H1 (cell line): ENCODE results near the gene ARHGAP15. TPM values are rescaled to one million over a fixed set of nuclear protein-coding genes. Genes with fewer than 3 reads are reported as not detected.

Source experiments
- CTCF ChIA-PET: fragments of 300-600 bp; sonication (Branson Sonifier 250); formaldehyde crosslinking; loops from one replicate; lab custom pipeline; 2021; ENCODE audit not compliant: partially characterized antibody; lab: Charles Lee
- POLR2A ChIA-PET: fragments of 300-600 bp; sonication (Branson Sonifier 250); formaldehyde crosslinking; loops from one replicate; lab custom pipeline; 2021; ENCODE audit warnings: inconsistent platforms; ENCODE audit not compliant: partially characterized antibody; lab: Charles Lee
- DNase-seq, 2 experiments: peaks; one replicate each; pipeline versions ENCODE4 v3.0.0 to v3.0.0-alpha.2; 2010 to 2022; ENCODE audit warnings: low spot score in 2 of 2, low read depth in 1 of 2, mixed read lengths in 1 of 2
- FAIRE-seq: peaks from 2 replicates; lab custom pipeline; 2011; peaks lifted over from hg19 to GRCh38; lab: Jason Lieb, UNC
- H2AFZ ChIP-seq: 2 replicates; pipeline ENCODE4 v1.8.1; 2012; ENCODE audit warnings: low read length, inconsistent platforms
- H2AK5ac ChIP-seq: 2 replicates; pipeline ENCODE4 v1.6.1; 2013; ENCODE audit warnings: low read depth, low read length
- H2BK120ac ChIP-seq: replicated peaks from 2 replicates; pipeline ENCODE3; 2013; ENCODE audit warnings: low read depth, low read length, inconsistent platforms
- H2BK12ac ChIP-seq: 2 replicates; pipeline ENCODE4 v1.6.1; 2013; ENCODE audit warnings: low read depth, low read length
- H2BK15ac ChIP-seq: 2 replicates; pipeline ENCODE4 v1.6.1; 2013; ENCODE audit warnings: low read length
- H2BK20ac ChIP-seq: 2 replicates; pipeline ENCODE4 v1.6.1; 2013; ENCODE audit warnings: low read length
- H2BK5ac ChIP-seq: 2 replicates; pipeline ENCODE4 v1.6.1; 2013; ENCODE audit warnings: low read depth, low read length
- H3K14ac ChIP-seq: 2 replicates; pipeline ENCODE4 v1.6.1; 2013; ENCODE audit warnings: inconsistent platforms; ENCODE audit not compliant: insufficient read length
- H3K18ac ChIP-seq: 2 replicates; pipeline ENCODE4 v1.6.1; 2013; ENCODE audit warnings: low read length; ENCODE audit errors: extremely low read depth
- H3K23ac ChIP-seq: 2 replicates; pipeline ENCODE4 v1.6.1; 2013; ENCODE audit warnings: inconsistent platforms; ENCODE audit not compliant: insufficient read length
- H3K23me2 ChIP-seq: 2 replicates; pipeline ENCODE4 v1.6.1; 2013; ENCODE audit warnings: low read depth, low read length
- H3K27ac ChIP-seq: 2 replicates; pipeline ENCODE4 v1.6.1; 2011; ENCODE audit warnings: low read depth, low read length, inconsistent platforms
- H3K27me3 ChIP-seq, 4 experiments: replicated peaks in 1 of 4; 1 replicate in 1 of 4; 2 replicates in 3 of 4; pipeline versions ENCODE4 v1.6.1 to v1.8.1; 2011 to 2013; ENCODE audit warnings: low read length in 3 of 4, mild to moderate bottlenecking in 3 of 4, inconsistent platforms in 2 of 4, mixed read lengths in 2 of 4, moderate library complexity in 1 of 4; ENCODE audit not compliant: control insufficient read depth in 3 of 4, insufficient read depth in 3 of 4; ENCODE audit errors: extremely low read depth in 1 of 4
- H3K36me3 ChIP-seq, 4 experiments: 2 replicates each; pipeline versions ENCODE4 v1.6.1 to v1.8.1; 2011 to 2013; ENCODE audit warnings: mild to moderate bottlenecking in 4 of 4, low read length in 3 of 4, moderate library complexity in 2 of 4, control low read depth in 1 of 4, inconsistent platforms in 1 of 4; ENCODE audit not compliant: insufficient read depth in 4 of 4, control insufficient read depth in 2 of 4
- H3K4ac ChIP-seq: replicated peaks from 2 replicates; pipeline ENCODE3; 2013; ENCODE audit warnings: low read length, low read depth, mixed read lengths, inconsistent platforms; ENCODE audit not compliant: insufficient read length
- H3K4me1 ChIP-seq, 4 experiments: replicated peaks in 1 of 4; 1 replicate in 1 of 4; 2 replicates in 3 of 4; pipeline versions ENCODE4 v1.6.1 to v1.8.1; 2011 to 2013; ENCODE audit warnings: low read length in 3 of 4, inconsistent platforms in 2 of 4, mixed read lengths in 1 of 4; ENCODE audit not compliant: insufficient read depth in 4 of 4, control insufficient read depth in 3 of 4
- H3K4me2 ChIP-seq, 2 experiments: 2 replicates each; pipeline versions ENCODE4 v1.6.1 to v1.8.1; 2011 to 2013; ENCODE audit warnings: low read depth in 2 of 2, low read length in 2 of 2, control low read depth in 1 of 2, inconsistent platforms in 1 of 2, mild to moderate bottlenecking in 1 of 2; ENCODE audit not compliant: insufficient read depth in 1 of 2
- H3K4me3 ChIP-seq, 4 experiments: fragments of 200-600, 300-600 bp in 1 of 4; sonication (generic), shearing (Covaris generic), sonication (Bioruptor Twin) in 1 of 4; 2 replicates each; pipeline versions ENCODE4 v1.5.1 to v1.8.1; 2011 to 2016; ENCODE audit warnings: low read length in 4 of 4, low read depth in 3 of 4, control low read depth in 2 of 4, inconsistent platforms in 2 of 4, mild to moderate bottlenecking in 2 of 4, mixed read lengths in 1 of 4, moderate library complexity in 1 of 4; ENCODE audit not compliant: insufficient read depth in 2 of 4; ENCODE audit errors: extremely low read depth in 1 of 4
- H3K56ac ChIP-seq: replicated peaks from 2 replicates; pipeline ENCODE3; 2013; ENCODE audit warnings: low read depth, mild to moderate bottlenecking, mixed read lengths, low read length, inconsistent platforms; ENCODE audit not compliant: insufficient read length
- H3K79me1 ChIP-seq: 2 replicates; pipeline ENCODE4 v1.6.1; 2013; ENCODE audit warnings: low read depth, low read length, control low read depth
- H3K79me2 ChIP-seq, 2 experiments: 2 replicates each; pipeline versions ENCODE4 v1.6.1 to v1.8.1; 2012 to 2013; ENCODE audit warnings: low read length in 2 of 2, mild to moderate bottlenecking in 2 of 2, inconsistent platforms in 1 of 2; ENCODE audit not compliant: insufficient read depth in 2 of 2, control insufficient read depth in 1 of 2
- H3K9ac ChIP-seq, 4 experiments: replicated peaks in 1 of 4; 1 replicate in 1 of 4; 2 replicates in 3 of 4; pipeline versions ENCODE4 v1.6.1 to v1.8.1; 2011 to 2013; ENCODE audit warnings: low read depth in 3 of 4, low read length in 3 of 4, control low read depth in 2 of 4, mild to moderate bottlenecking in 2 of 4, moderate library complexity in 2 of 4, inconsistent platforms in 1 of 4; ENCODE audit errors: extremely low read depth in 1 of 4
- H3K9me3 ChIP-seq, 2 experiments: 2 replicates each; pipeline versions ENCODE4 v1.6.1 to v1.8.1; 2012 to 2013; ENCODE audit warnings: mild to moderate bottlenecking in 2 of 2, moderate library complexity in 2 of 2, control low read depth in 1 of 2, inconsistent platforms in 1 of 2, low read depth in 1 of 2, low read length in 1 of 2, mixed read lengths in 1 of 2; ENCODE audit not compliant: insufficient read depth in 2 of 2
- H4K20me1 ChIP-seq, 2 experiments: replicated peaks in 1 of 2; 2 replicates each; pipeline versions ENCODE3 to v1.8.1; 2011 to 2013; ENCODE audit warnings: inconsistent platforms in 2 of 2, low read length in 2 of 2, mild to moderate bottlenecking in 1 of 2; ENCODE audit not compliant: insufficient read depth in 2 of 2, control insufficient read depth in 1 of 2
- H4K5ac ChIP-seq: 2 replicates; pipeline ENCODE4 v1.6.1; 2013; ENCODE audit warnings: low read length, low read depth, mixed read lengths, inconsistent platforms; ENCODE audit not compliant: insufficient read length
- H4K8ac ChIP-seq: 2 replicates; pipeline ENCODE4 v1.8.0; 2013; ENCODE audit warnings: mild to moderate bottlenecking, moderate library complexity, low read length, inconsistent platforms; ENCODE audit not compliant: insufficient read depth; ENCODE audit errors: extremely low read depth
- H4K91ac ChIP-seq: replicated peaks from 2 replicates; pipeline ENCODE3; 2013; ENCODE audit warnings: low read length, mixed read lengths, inconsistent platforms; ENCODE audit not compliant: insufficient read length
- CREB1 ChIP-seq: IDR thresholded peaks from 2 replicates; pipeline ENCODE4 v1.6.1; 2012; ENCODE audit warnings: inconsistent platforms
- E2F6 ChIP-seq: IDR thresholded peaks from 2 replicates; pipeline ENCODE4 v1.6.1; 2012; ENCODE audit warnings: inconsistent platforms
- EZH2 ChIP-seq: fragments of 200-600 bp; sonication (generic); IDR thresholded peaks from 2 replicates; pipeline ENCODE4 v1.7.1; 2012; ENCODE audit warnings: low read depth, mild to moderate bottlenecking, moderate library complexity, low read length, inconsistent platforms; ENCODE audit not compliant: severe bottlenecking
- HDAC2 ChIP-seq, 2 experiments: fragments of 300-600 bp in 1 of 2; sonication (generic) in 1 of 2; IDR thresholded peaks; 2 replicates each; pipeline ENCODE4 v1.6.1; 2011 to 2012; ENCODE audit warnings: low read depth in 2 of 2, low read length in 2 of 2, mild to moderate bottlenecking in 2 of 2, moderate library complexity in 2 of 2, borderline replicate concordance in 1 of 2, inconsistent platforms in 1 of 2
- KDM4A ChIP-seq: IDR thresholded peaks from one replicate; pipeline ENCODE4 v1.7.1; 2012; ENCODE audit warnings: low read depth, mild to moderate bottlenecking, moderate library complexity, low read length, inconsistent platforms; ENCODE audit not compliant: severe bottlenecking
- SUZ12 ChIP-seq: fragments of 200-600 bp; sonication (generic); IDR thresholded peaks from 2 replicates; pipeline ENCODE4 v1.6.1; 2012; ENCODE audit warnings: mild to moderate bottlenecking, inconsistent platforms, low read length, moderate library complexity, mixed read lengths
- WGBS, 2 experiments: shearing (Covaris generic) in 1 of 2; methylation state at CpG; one replicate each; pipeline versions ENCODE4 v1.1.6 to v1.1.7; 2013 to 2015; ENCODE audit warnings: low lambda C conversion rate in 2 of 2, mixed read lengths in 2 of 2, inconsistent platforms in 1 of 2, low coverage in 1 of 2, missing lambda C conversion rate in 1 of 2; ENCODE audit not compliant: insufficient replicate concordance in 2 of 2, insufficient coverage in 1 of 2, insufficient read length in 1 of 2; ENCODE audit errors: extremely low coverage in 1 of 2, missing lambda C conversion rate in 1 of 2; 5-methylcytosine and 5-hydroxymethylcytosine counted together
- polyA plus RNA-seq, 7 experiments: library from polyadenylated mRNA; depleted of rRNA in 3 of 7; stranded (reverse) in 5 of 7; unstranded in 2 of 7; fragments of >200 nt in 5 of 7; fragments of 200-250 nt in 2 of 7; gene quantifications; 1 replicate in 5 of 7; 2 replicates in 1 of 7; 4 replicates in 1 of 7; pipeline versions ENCODE4 v1.2.1 to v1.2.3, GENCODE V29; 2011 to 2013; ENCODE audit warnings: missing spikeins in 2 of 7, mixed read lengths in 2 of 7
- total RNA-seq: library from RNA; stranded (reverse); fragmentation: NEBNext Ultra II Directional; extraction: Animal tissue kit (Norgen Biotek cat#: 25700); gene quantifications from 2 replicates; pipeline ENCODE4 v1.2.1, GENCODE V29; 2021

ARHGAP15 gene
- total and polyA plus RNA-seq, 2 of the 8 experiments (the other 6 are each of a cell fraction or from before 2014, with no cell fraction given) = not detected

GRCh38 chr2:143210446-143210819 lies 81.2 kb downstream of the ARHGAP15 start:
- FAIRE-seq = no peak
- no peak overlapping the region for H2BK15ac ChIP-seq
- CTCF ChIA-PET = interaction anchor here (1.4 kb wide), 1 partner anchor 11 kb away, joined by 4 read pairs; no protein-coding TSS in a partner anchor

More at GRCh38 chr2:143210446-143210819, 81.2 kb downstream of the ARHGAP15 start:
- Histone ChIP-seq H3K56ac (no peak overlapping the region), H3K4me3 (no peak overlapping the region), H2BK5ac (no peak overlapping the region), H3K9ac (no peak overlapping the region), H3K23ac (no peak overlapping the region), H3K79me2 (no peaks in the 10 kb centered on the region), H2BK120ac (no peak overlapping the region), H4K8ac (no peak overlapping the region), H3K4me1 (no peaks in the 10 kb centered on the region), H4K91ac (no peak overlapping the region), H3K27me3 (no peaks in the 10 kb centered on the region), H3K23me2 (no peaks in the 10 kb centered on the region), H3K14ac (no peak overlapping the region), H3K27ac (no peak overlapping the region), H2AFZ (no peak overlapping the region), H2BK12ac (no peak overlapping the region), H2BK20ac (no peak overlapping the region), H3K4me2 (no peak overlapping the region), H4K20me1 (no peaks in the 10 kb centered on the region), H3K9me3 (no peaks in the 10 kb centered on the region), H2AK5ac (no peak overlapping the region), H3K79me1 (no peaks in the 10 kb centered on the region), H3K18ac (no peak overlapping the region), H3K4ac (no peak overlapping the region), H4K5ac (no peak overlapping the region), H3K36me3 (no peaks in the 10 kb centered on the region; a peak in 1 of 8 replicates)
- POLR2A ChIA-PET = no interaction called here
- TF ChIP-seq KDM4A = no peak
- TF ChIP-seq SUZ12 = no peak
- no peak for TF ChIP-seq EZH2
- TF ChIP-seq HDAC2 (IDR thresholded peaks at IDR 0.05; ENCODE audit: borderline replicate concordance in 1 of 2, low read depth in 2 of 2, low read length in 2 of 2) = no peak
- TF ChIP-seq E2F6 = no peak
- TF ChIP-seq CREB1 = no peak
- DNase-seq = no peak
- 96% methylated on average over 1 of the region's 1 CpG; no CpG with 5 or more reads in 1 of the 2 experiments for WGBS, 2 experiments
